GM19043 (cell line): ENCODE results near the gene TCF25.
"Not testable (repeated sequence)": the region's sequence is repeated elsewhere in the genome, so short reads cannot be mapped to it uniquely, and the experiment has no call there.

Experiments
- ATAC-seq: cut with Tn5 transposase; IDR thresholded peaks from one replicate; pipeline ENCODE4 v1.9.1; 2021; ENCODE audit warnings: low read depth; ENCODE audit not compliant: unreplicated experiment

Gene TCF25

DNA sequence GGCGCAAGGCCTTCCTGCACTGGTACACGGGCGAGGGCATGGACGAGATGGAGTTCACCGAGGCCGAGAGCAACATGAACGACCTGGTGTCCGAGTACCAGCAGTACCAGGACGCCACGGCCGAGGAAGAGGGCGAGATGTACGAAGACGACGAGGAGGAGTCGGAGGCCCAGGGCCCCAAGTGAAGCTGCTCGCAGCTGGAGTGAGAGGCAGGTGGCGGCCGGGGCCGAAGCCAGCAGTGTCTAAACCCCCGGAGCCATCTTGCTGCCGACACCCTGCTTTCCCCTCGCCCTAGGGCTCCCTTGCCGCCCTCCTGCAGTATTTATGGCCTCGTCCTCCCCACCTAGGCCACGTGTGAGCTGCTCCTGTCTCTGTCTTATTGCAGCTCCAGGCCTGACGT, 62.2 kb downstream of the TCF25 start:
- ATAC-seq, result not testable (repeated sequence)

GRCh38 chr16:89936034-89936433, 62.6 kb downstream of the TCF25 start:
- ATAC-seq, result no peak

DNA sequence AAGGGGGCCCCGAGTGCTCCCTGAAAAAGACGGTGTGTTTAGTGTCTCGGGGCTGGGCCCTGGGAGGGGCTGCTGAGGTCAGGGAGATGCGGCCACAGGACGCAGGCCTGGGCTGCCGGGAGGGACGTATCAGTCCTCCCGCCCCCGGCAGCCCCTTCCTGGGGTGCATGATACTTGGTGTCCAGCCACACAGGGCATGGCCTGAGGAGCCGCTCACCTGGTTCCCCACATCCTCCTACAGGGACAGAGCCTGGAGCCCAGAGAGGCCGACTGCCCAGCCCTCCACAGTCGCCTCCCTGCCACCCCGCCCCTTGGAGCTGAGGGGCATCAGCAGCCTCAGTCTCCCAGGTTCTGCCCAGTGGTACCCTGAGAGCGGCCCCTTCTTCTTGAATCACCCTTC, 63.1 kb downstream of the TCF25 start:
- no peak for ATAC-seq

- ATAC-seq, result no peak
These were observed 63.6 kb downstream of the TCF25 start for GRCh38 chr16:89936981-89937380.

DNA sequence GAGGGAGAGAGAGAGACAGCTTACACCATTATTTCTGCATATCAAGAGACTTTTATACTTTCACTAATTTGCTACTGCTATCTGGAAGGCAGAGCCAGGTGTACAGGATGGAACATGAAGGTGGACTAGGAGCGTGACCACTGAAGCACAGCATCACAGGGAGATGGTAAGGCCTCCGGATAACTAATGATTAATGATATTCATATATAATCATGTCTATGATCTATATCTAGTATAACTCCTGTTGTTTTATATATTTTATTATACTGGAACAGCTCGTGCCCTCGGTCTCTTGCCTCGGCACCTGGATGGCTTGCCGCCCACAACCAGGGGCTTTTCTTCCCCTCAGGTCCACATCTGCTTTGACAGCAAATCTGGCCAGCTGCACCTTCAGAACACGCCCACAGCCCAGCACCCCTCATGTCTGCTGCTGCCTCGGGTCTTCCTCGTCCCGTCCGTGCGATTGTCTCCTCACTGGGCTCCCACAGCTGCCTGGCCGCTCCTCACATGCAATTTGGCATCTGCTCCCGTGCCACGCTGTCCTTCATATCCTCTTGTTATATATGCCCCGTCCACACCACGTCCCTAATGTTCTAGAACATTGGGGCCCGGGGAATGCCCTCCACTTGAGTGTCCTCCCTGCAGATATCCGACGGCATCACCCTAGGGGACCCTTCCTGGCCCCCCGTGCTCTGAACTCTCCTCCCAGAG, 64.9 kb downstream of the TCF25 start:
- no peak for ATAC-seq

DNA sequence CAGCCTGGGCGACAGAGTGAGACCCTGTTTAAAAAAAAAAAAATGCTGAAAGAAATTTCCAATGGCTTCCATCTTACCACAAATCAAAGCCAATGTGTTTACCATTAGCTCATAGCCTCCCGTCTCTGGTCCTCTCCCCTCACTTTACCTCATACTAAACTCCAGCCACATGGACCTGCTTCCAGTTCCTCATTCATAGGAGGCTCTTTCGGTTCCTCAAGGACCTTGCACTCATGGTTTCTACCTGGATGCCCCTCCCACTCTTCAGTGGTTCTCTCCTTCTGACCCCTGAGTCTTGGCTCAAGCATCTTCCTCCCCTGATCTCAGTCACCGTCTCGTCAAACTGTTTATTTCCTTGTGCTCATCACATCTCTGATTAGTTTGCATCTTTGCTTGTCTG, 71.4 kb downstream of the TCF25 start:
- ATAC-seq, result no peak

DNA sequence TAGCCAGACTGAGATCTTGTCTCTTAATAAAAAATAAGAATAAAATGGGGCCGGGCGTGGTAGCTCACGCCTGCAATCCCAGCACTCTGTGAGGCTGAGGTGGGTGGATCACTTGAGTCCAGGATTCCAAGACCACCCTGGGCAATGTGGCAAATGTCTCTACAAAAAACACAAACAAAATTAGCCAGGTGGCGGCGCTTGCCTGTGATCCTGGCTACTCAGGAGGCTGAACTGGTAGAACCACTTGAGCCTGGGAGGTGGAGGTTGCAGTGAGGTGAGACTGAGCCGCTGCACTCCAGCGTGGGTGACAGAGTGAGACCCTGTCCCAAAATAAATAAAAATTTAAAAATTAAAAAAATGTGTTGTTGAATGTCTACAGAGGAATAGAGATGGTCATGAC, 72.3 kb downstream of the TCF25 start:
- no peak for ATAC-seq

GRCh38 chr16:89946515-89946914, 73.1 kb downstream of the TCF25 start:
- ATAC-seq, result no peak

- ATAC-seq, result no peak
These were observed 75.8 kb downstream of the TCF25 start for GRCh38 chr16:89949121-89949742.

- ATAC-seq, result no peak
These were observed 76.4 kb downstream of the TCF25 start for GRCh38 chr16:89949756-89950155.

DNA sequence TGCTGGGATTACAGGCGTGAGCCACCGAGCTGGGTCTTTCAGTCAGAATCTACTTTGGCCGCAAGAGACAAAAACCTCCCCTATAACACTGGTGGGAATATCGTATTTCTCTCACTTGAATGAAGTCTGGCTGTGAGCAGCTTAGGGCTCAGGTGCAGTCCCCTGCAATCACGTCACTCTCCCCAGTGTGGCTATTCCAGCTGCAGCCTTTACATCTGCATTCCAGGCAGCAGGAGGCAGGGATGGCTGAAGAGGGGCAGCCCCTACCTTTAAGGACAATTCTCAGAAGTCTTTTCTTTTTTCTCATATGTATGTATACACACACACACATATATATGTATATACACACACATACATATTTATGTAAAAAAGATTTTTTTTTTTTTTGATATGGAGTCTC, 78.1 kb downstream of the TCF25 start:
- no peak for ATAC-seq

- ATAC-seq, result no peak
These were observed 78.7 kb downstream of the TCF25 start for GRCh38 chr16:89952049-89952448.

- ATAC-seq, result no peak
These were observed 79.2 kb downstream of the TCF25 start for GRCh38 chr16:89952551-89952950.

- ATAC-seq, result peak; percentile 54
These were observed 80.4 kb downstream of the TCF25 start for GRCh38 chr16:89953671-89954406.

DNA sequence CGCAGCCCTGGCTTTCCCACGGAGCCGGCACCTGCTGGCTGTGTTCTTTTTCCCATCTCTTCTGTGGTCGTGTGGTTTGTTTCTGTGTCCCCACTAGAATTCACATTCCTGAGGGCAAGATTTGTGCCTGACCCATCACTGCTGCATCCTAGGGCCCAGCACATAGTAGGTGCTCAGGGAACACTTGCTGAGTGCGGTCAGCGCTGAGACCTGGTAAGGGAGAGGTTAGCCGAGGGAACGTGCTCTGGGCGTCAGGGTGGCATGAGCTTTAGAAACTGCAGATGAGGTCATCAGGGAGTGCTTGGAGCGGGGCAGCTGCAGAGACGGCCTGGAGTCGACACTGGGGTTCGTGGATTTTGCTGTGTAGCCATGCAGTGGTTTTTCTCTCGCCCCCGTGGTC, 81.1 kb downstream of the TCF25 start:
- no peak for ATAC-seq

DNA sequence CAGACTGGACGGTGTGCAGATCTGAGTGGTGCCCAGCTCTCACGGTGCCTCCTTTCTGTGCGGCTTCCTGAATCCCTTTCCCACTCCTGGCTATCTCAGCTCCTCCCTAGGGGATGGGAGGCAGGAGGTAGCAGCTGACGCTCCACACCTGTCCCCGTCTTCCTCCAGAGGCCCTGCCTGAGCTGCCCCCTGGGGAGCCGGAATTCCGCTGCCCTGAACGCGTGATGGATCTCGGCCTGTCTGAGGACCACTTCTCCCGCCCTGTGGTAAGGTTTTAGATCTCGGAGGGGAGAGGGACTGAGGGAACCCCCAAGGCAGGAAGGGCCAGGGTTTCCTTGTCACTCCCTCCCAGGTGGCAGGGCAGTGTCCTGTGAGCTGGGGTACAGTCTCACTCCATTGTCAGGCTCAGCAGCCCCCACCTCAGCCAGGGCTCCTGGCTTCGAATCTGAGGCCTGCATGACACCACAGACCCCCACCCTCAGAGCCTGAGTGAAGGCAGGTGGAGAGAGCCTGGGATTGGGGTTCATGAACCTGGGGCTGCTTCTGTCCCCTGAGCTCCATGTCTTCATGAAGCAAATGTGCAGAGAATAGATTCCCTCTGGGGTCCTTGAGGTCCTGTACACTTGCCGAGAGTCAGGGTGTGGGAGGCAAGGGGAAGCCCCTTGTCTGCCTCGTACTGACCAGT, 81.8 kb downstream of the TCF25 start:
- ATAC-seq, result no peak

- ATAC-seq, result no peak
These were observed 83.3 kb downstream of the TCF25 start for GRCh38 chr16:89956505-89957215.

GRCh38 chr16:89957216-89957785, 83.9 kb downstream of the TCF25 start:
- no peak for ATAC-seq

DNA sequence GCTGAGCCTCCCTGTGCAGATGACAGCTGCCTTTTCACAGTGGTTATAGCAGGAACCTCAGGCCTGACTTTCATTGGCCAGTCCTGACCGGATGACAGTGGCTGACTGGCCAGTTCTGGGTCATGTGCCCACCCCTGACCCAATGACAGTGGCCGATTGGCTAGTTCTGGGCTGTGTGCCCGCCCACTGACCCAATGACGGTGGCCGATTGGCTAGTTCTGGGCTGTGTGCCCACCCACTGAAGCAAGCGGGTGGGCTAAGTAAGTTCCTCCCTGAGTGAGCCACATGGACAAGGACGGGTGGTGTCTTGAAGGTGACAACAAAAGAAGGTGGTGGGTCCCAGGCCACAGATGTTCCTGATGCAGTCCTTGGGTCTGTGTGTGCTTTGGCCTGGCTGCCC, 84.7 kb downstream of the TCF25 start:
- ATAC-seq, result no peak

GRCh38 chr16:89958596-89958995, 85.2 kb downstream of the TCF25 start:
- no peak for ATAC-seq
